Measurements from ENCODE around the gene SGMS1. TPM values are rescaled to one million over a fixed set of nuclear protein-coding genes. Genes with fewer than 3 reads are reported as not detected.

Gene SGMS1
- total and polyA plus RNA-seq, 2 experiments from 2014 or later, result 15.0 to 34.7 TPM

GRCh38 chr10:50387732-50388073, 236.1 kb downstream of the SGMS1 start:
- Histone ChIP-seq H3K79me2 (replicated peaks; ENCODE audit: insufficient read depth) (peaks cover 14% of the 10 kb centered on the region; the same call in 1 of the 2 replicates), H3K4me2 (no peak overlapping the region), H3F3A (replicated peaks; ENCODE audit: low read depth) (no peaks in the 10 kb centered on the region), H3K27ac (ENCODE audit: low read depth) (no peak overlapping the region), H3K27me3 (ENCODE audit: insufficient read depth) (no peaks in the 10 kb centered on the region), H3K4me1 (ENCODE audit: insufficient read depth) (peaks cover 45% of the 10 kb centered on the region), H3K9me2 (ENCODE audit: insufficient read depth) (no peaks in the 10 kb centered on the region), H2AFZ (no peak overlapping the region), H3K36me3 (ENCODE audit: insufficient read depth) (no peaks in the 10 kb centered on the region), H4K20me1 (replicated peaks; ENCODE audit: insufficient read depth) (no peaks in the 10 kb centered on the region), H3K4me3 (no peak overlapping the region)
- Mint-ChIP-seq H3K9me3 (no peaks in the 10 kb centered on the region), H3K4me1 (peaks cover 48% of the 10 kb centered on the region), H3K27me3 (ENCODE audit: insufficient read depth, low read depth, poor library complexity) (no peaks in the 10 kb centered on the region), H3K27ac (no peak overlapping the region), H3K36me3 (ENCODE audit: low read depth) (no peaks in the 10 kb centered on the region), H3K4me3 (no peak overlapping the region)
- ATAC-seq, result no peak
- no peak for DNase-seq (ENCODE audit: low spot score)
- TF ChIP-seq EZH2phosphoT487 (IDR thresholded peaks at IDR 0.05; ENCODE audit: unreplicated experiment), result no peak
- TF ChIP-seq ZNF114 (CRISPR knock-in tag; IDR thresholded peaks at IDR 0.05), result no peak
- TF ChIP-seq CREB1 (CRISPR knock-in tag; IDR thresholded peaks at IDR 0.05; ENCODE audit: low read depth), result no peak
- TF ChIP-seq, protein P1, sequence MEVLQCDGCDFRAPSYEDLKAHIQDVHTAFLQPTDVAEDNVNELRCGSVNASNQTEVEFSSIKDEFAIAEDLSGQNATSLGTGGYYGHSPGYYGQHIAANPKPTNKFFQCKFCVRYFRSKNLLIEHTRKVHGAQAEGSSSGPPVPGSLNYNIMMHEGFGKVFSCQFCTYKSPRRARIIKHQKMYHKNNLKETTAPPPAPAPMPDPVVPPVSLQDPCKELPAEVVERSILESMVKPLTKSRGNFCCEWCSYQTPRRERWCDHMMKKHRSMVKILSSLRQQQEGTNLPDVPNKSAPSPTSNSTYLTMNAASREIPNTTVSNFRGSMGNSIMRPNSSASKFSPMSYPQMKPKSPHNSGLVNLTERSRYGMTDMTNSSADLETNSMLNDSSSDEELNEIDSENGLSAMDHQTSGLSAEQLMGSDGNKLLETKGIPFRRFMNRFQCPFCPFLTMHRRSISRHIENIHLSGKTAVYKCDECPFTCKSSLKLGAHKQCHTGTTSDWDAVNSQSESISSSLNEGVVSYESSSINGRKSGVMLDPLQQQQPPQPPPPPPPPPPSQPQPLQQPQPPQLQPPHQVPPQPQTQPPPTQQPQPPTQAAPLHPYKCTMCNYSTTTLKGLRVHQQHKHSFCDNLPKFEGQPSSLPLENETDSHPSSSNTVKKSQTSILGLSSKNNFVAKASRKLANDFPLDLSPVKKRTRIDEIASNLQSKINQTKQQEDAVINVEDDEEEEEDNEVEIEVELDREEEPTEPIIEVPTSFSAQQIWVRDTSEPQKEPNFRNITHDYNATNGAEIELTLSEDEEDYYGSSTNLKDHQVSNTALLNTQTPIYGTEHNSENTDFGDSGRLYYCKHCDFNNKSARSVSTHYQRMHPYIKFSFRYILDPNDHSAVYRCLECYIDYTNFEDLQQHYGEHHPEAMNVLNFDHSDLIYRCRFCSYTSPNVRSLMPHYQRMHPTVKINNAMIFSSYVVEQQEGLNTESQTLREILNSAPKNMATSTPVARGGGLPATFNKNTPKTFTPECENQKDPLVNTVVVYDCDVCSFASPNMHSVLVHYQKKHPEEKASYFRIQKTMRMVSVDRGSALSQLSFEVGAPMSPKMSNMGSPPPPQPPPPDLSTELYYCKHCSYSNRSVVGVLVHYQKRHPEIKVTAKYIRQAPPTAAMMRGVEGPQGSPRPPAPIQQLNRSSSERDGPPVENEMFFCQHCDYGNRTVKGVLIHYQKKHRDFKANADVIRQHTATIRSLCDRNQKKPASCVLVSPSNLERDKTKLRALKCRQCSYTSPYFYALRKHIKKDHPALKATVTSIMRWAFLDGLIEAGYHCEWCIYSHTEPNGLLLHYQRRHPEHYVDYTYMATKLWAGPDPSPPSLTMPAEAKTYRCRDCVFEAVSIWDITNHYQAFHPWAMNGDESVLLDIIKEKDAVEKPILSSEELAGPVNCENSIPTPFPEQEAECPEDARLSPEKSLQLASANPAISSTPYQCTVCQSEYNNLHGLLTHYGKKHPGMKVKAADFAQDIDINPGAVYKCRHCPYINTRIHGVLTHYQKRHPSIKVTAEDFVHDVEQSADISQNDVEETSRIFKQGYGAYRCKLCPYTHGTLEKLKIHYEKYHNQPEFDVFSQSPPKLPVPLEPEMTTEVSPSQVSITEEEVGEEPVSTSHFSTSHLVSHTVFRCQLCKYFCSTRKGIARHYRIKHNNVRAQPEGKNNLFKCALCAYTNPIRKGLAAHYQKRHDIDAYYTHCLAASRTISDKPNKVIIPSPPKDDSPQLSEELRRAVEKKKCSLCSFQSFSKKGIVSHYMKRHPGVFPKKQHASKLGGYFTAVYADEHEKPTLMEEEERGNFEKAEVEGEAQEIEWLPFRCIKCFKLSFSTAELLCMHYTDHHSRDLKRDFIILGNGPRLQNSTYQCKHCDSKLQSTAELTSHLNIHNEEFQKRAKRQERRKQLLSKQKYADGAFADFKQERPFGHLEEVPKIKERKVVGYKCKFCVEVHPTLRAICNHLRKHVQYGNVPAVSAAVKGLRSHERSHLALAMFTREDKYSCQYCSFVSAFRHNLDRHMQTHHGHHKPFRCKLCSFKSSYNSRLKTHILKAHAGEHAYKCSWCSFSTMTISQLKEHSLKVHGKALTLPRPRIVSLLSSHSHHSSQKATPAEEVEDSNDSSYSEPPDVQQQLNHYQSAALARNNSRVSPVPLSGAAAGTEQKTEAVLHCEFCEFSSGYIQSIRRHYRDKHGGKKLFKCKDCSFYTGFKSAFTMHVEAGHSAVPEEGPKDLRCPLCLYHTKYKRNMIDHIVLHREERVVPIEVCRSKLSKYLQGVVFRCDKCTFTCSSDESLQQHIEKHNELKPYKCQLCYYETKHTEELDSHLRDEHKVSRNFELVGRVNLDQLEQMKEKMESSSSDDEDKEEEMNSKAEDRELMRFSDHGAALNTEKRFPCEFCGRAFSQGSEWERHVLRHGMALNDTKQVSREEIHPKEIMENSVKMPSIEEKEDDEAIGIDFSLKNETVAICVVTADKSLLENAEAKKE (CRISPR knock-in tag; IDR thresholded peaks at IDR 0.05), result no peak
- no peak for TF ChIP-seq STAT1 (IDR thresholded peaks at IDR 0.05; ENCODE audit: unreplicated experiment)
- TF ChIP-seq, protein P2, sequence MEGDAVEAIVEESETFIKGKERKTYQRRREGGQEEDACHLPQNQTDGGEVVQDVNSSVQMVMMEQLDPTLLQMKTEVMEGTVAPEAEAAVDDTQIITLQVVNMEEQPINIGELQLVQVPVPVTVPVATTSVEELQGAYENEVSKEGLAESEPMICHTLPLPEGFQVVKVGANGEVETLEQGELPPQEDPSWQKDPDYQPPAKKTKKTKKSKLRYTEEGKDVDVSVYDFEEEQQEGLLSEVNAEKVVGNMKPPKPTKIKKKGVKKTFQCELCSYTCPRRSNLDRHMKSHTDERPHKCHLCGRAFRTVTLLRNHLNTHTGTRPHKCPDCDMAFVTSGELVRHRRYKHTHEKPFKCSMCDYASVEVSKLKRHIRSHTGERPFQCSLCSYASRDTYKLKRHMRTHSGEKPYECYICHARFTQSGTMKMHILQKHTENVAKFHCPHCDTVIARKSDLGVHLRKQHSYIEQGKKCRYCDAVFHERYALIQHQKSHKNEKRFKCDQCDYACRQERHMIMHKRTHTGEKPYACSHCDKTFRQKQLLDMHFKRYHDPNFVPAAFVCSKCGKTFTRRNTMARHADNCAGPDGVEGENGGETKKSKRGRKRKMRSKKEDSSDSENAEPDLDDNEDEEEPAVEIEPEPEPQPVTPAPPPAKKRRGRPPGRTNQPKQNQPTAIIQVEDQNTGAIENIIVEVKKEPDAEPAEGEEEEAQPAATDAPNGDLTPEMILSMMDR (conservative IDR thresholded peaks at IDR 0.05; ENCODE audit: low read depth in 2 of 2), result no peak
- no peak for TF ChIP-seq JUNB (IDR thresholded peaks at IDR 0.05; ENCODE audit: unreplicated experiment)
- no peak for TF ChIP-seq POLR2AphosphoS5 (IDR thresholded peaks at IDR 0.05; ENCODE audit: low read depth)
- TF ChIP-seq ETS1 (IDR thresholded peaks at IDR 0.05), result no peak
